NCI-H2081 treated with DMSO at 0.1 percent for 48 hours (cell line): ENCODE results near the gene GJB4.
"Not testable (repeated sequence)": the region's sequence is repeated elsewhere in the genome, so short reads cannot be mapped to it uniquely, and the experiment has no call there.

ENCODE experiments used
- DNase-seq: peaks from one replicate; lab custom pipeline; 2025; lab: John Stamatoyannopoulos, UW

Gene GJB4

GRCh38 chr1:34746785-34747637, 12.5 kb upstream of the GJB4 start:
- DNase-seq: no peak

GRCh38 chr1:34747638-34747941, 11.9 kb upstream of the GJB4 start:
- DNase-seq: no peak

DNA sequence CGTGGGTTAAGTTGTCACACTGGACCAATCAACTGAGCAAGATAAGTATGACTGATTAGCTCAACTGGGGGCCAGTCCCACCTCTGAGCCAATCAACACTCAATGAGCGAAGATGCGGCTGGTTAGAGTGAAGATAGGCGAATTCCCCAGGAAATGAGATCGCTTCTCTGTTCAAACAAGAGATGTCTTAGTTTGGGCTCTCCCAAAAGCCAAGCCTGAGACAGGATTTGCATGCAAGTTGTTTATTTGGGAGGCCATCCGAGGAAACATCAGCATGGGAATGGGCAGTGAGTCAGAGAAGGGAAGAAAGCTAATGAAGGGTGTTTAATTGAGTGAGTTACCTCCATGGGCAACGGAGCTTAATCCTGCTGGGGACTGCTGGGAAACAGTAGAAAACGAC, 9.5 kb upstream of the GJB4 start:
- DNase-seq: no peak

DNA sequence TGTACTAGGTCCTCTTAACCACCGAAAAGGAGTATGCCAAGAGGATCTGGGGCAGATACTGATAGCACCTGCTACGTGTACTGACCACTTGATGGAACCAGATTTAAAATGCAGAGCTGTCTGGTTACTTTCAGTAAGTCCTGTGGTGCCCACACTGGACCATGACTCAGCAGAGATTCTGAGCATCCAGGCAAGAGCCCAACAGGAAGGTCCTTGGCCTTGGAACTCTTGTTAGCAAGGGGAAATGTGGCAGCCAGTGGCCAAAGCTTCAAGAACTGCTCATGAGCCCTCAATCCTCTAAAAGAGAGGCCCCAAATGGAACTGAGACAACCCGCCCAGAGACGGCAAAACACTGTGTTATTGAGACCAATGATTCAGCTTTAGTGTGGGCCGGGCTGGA, 8.9 kb upstream of the GJB4 start:
- DNase-seq: no peak

DNA sequence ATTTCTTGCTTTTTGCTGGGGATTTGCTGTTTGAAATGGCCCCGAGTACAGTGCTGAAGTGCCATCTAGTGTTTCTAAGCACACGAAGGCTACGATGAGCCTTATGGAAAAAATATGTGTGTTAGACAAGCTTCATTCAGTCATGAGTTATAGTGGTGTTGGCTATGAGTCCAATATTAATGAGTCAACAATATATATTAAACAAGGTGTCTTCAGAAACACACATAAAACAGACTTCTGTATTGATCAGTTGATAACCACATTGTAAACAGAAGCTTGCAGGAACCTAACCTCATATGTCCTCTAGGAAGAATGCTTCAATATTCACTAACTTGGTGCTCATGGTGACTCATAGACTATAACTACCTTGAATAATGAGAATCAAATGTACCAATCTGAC, 6.4 kb upstream of the GJB4 start:
- no peak for DNase-seq

- DNase-seq: no peak
Observed at GRCh38 chr1:34754964-34755637, 4.4 kb upstream of the GJB4 start, which contains the start of gene GJB5. GJB5 (plus strand) TSS chr1:34755047; CDS start chr1:34757331, 2,284 bp downstream.

DNA sequence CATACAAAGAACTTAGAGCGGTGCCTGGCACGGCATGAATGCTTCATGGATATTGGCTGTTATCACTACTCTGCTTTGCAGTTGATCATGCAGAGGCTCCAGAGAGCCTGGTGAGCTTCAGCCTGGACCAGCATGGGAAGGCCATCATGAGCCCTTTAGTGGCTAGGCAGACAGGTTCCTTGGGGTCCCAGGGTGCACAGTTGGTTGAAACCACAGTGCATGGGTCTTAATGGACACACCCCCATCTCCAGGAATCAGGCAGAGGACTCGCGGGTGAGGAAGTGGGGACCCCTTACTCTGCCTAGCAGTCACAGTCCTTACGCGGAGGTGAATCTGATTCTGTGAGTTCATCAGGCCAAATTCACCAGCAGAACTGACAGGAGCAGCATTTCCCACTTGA, 3.6 kb upstream of the GJB4 start:
- DNase-seq: no peak

- DNase-seq: no peak
Observed at GRCh38 chr1:34757386-34757785, 2.2 kb upstream of the GJB4 start.

- DNase-seq: no peak
Observed at GRCh38 chr1:34758751-34759150, 789 bp upstream of the GJB4 start.

DNA sequence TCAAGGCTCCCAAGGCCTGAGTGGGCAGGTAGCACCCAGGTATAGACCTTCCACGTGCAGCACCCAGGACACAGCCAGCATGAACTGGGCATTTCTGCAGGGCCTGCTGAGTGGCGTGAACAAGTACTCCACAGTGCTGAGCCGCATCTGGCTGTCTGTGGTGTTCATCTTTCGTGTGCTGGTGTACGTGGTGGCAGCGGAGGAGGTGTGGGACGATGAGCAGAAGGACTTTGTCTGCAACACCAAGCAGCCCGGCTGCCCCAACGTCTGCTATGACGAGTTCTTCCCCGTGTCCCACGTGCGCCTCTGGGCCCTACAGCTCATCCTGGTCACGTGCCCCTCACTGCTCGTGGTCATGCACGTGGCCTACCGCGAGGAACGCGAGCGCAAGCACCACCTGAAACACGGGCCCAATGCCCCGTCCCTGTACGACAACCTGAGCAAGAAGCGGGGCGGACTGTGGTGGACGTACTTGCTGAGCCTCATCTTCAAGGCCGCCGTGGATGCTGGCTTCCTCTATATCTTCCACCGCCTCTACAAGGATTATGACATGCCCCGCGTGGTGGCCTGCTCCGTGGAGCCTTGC, 1.7 kb downstream of the GJB4 start:
- DNase-seq: no peak

DNA sequence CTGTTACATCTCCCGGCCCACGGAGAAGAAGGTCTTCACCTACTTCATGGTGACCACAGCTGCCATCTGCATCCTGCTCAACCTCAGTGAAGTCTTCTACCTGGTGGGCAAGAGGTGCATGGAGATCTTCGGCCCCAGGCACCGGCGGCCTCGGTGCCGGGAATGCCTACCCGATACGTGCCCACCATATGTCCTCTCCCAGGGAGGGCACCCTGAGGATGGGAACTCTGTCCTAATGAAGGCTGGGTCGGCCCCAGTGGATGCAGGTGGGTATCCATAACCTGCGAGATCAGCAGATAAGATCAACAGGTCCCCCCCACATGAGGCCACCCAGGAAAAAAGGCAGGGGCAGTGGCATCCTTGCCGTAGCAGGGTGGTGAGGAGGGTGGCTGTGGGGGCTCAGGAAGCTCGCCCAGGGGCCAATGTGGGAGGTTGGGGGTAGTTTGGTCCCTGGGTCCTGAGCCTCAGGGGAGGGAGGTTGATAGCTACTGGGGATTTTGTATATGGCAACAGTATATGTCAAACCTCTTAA, 2.3 kb downstream of the GJB4 start:
- DNase-seq: no peak

DNA sequence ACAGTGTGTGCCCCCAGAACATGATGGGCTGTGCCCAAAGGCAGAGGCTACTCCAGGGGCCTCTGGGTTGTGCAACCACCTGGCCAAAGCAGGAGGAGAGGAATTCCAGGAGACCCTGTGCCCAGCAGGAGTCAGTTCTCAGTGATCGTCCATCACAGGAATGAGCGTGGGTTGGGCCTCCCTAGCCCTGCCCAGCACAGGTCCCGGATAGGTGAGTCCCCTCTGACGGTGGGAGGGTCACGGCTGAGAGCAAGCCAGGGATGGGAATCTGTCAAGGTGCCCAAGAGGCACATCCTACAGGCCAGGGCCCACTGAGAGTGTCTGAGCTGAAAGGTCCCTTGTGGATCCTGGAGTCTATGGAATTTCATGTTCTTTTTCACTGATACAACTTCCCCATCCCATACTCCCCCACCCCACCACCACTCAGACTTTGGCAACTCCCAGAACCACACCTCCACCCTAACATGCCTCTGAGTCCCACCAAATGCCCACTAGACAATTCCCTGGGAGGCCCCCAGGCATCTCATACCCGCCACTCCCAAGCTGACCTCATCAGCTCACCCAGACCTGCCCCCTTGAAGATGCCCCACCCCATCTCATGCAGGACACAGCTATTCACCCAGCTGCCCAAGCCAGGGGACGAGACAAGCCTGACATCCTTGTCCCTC, 3.1 kb downstream of the GJB4 start:
- DNase-seq: no peak

- no peak for DNase-seq
Observed at GRCh38 chr1:34763142-34763781, 3.7 kb downstream of the GJB4 start.

GRCh38 chr1:34768856-34769255, 9.3 kb downstream of the GJB4 start:
- no peak for DNase-seq

- no peak for DNase-seq
Observed at GRCh38 chr1:34770891-34771504, 11.5 kb downstream of the GJB4 start.

GRCh38 chr1:34771573-34772371, 12.2 kb downstream of the GJB4 start:
- DNase-seq: no peak

DNA sequence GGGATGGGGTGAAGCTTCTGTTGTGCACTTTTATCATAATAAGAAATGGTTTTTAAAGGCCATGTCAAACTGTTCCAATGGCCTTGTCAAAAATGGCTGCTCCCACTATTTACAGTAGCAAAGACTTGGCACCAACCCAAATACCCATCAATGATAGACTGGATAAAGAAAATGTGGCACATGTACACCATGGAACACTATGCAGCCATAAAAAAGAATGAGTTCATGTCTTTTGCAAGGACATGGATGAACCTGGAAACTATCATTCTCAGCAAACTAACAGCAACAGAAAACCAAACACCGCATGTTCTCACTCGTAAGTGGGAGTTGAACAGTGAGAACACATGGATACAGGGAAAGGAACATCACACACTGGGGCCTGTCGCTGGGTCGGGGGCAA, 13.6 kb downstream of the GJB4 start:
- DNase-seq: not testable (repeated sequence)

- no peak for DNase-seq
Observed at GRCh38 chr1:34774957-34775356, 15.4 kb downstream of the GJB4 start.

- no peak for DNase-seq
Observed at GRCh38 chr1:34776911-34777310, 17.4 kb downstream of the GJB4 start.

DNA sequence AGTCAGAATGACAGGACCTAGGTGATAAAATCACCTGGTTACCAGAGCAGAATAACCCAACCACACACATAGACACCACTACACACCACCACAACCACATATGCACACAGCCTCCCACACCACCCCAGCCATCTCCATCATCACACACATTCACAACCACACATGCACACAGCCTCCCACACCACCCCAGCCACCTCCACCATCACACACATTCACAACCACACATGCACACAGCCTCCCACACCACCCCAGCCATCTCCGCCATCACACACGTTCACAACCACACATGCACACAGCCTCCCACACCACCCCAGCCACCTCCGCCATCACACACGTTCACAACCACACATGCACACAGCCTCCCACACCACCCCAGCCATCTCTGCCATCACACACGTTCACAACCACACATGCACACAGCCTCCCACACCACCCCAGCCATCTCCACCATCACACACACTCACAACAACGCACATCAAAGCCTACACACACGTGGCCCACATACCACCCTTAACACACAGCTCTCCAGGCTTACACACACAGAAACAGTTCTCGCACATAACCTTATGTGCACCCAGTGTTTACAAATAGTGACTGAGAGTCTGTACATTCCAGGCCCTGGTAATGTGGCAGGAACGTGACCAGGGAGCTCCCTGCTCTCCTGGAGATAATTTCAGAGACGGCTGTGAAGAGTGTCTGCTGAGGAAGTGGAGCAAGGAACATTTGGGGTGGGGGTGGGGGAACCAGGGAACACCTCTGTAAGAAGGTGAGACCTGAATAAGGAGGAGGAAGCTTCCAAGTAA, 18.2 kb downstream of the GJB4 start:
- no peak for DNase-seq
